ENCODE measurements around the gene SASH1.

Gene SASH1

DNA sequence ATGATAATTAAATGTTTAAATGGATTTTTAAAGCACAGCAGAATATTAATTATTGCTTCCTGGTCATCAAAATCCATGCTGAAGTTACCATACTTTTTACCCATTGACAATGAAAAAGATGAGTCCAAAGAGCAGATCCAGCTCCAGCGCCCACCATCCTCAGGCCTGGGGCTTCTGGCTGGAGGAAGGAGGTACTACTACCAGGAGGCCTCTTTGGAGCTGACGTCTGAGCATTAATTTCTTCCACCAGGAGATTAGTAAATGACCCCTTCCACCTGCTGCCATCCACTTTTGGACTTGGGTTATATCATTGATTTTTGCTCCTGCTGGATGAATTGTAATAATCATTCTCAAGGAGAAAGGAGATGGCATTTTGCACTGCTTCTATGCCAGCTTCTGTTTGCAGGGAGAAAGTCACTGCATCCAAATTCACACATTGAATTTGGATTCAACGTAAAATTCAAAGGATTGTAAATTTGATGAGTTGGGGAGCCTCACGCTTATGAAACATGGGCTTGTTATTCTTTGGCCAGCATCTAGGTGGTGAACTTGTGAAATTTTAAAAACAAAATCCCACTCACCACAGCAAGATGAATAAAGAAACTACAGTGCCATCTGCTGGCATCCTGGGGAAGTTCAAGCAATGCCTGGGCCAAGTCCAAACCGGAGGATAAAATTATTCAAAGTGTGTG, 121.8 kb downstream of the SASH1 start:
- peak; percentile 48 for DNase-seq

- DNase-seq, result no peak
These were observed 122.3 kb downstream of the SASH1 start for GRCh38 chr6:148465011-148465335.

- DNase-seq, result no peak
These were observed 123.0 kb downstream of the SASH1 start for GRCh38 chr6:148465670-148466069.

GRCh38 chr6:148466158-148466557, 123.5 kb downstream of the SASH1 start:
- DNase-seq, result no peak

DNA sequence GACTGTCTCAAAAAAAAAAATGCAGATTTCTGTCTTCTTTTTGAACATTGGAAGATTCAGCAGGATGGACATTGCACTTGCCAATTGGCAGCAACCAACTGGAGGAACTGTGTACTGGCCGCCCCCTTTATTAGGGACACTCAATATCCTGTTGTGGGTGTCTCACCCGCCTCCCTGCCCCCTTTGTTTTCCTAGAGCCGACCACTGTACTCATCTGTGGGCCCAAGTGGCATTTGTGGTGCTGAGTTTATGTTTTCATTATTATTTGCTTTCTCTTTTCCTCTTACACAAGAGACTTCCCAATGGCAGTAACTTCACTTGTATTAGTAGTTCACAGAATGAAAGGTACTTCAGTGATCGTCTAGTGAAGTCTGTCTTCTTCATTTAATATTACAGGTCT, 125.3 kb downstream of the SASH1 start:
- DNase-seq, result no peak

DNA sequence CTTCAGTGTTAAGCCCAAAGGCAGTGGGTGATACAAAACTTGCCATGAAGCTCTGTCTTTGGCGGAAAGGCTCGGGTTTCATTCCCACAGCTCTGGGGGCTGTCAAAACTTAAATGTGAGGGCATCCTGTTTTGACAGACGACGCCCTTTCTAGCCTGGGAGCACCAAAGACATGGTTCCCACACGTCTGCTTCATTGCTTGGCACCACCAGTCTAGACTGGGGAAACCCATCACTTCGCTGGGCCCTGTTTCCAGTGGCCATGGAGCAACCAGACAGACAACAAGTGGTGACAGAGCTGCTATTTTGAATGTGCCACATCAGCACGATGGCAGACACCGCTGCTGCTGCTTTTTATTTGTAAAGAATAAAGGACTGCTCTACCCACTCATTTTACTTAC, 127.5 kb downstream of the SASH1 start:
- no peak for DNase-seq

- DNase-seq, result no peak
These were observed 128.2 kb downstream of the SASH1 start for GRCh38 chr6:148470606-148471465.

GRCh38 chr6:148471624-148472159, 129.1 kb downstream of the SASH1 start:
- no peak for DNase-seq

DNA sequence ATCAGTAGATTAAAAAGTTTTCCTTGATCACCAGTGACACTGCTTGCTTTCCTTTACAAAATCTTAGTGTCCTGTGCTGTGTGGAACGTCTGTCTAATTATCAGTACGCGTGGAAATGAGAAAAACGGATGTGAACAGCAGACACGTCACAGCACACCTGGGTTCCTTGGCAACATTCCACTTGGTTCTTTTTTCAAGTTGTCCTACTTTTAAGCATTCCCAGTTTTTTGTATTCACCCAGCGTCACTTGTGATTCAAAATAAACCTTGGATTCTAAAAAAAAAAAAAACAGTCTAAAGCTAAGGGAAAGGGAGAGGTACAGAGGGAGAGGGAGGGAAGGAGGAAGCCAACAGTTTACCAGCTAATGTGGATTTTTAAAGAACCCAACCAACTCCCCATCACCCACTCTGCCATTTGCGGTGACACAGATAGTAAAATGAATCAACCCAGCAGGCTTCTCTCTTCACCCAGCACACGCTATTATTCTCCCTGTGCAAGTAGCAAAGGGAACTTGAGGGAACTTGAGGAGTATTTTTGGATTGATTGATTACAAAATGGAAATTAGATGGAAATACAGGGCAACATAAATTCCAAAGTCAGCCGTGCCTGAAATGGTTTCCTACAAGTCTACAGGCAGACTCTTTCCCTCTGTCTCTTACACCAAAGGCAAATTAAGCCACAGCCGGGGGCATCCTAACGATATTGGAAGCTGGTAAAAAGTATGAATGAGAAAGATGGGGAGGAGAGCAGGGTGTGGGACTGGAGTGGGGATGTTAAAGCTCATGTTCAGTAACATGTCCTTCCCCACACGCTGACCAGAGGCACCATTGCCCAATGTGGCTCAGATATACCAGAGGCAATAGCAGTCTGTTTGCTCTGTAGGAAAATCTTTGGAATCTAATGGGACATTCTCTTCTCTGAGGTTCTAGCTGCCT, 129.8 kb downstream of the SASH1 start:
- DNase-seq, result no peak

DNA sequence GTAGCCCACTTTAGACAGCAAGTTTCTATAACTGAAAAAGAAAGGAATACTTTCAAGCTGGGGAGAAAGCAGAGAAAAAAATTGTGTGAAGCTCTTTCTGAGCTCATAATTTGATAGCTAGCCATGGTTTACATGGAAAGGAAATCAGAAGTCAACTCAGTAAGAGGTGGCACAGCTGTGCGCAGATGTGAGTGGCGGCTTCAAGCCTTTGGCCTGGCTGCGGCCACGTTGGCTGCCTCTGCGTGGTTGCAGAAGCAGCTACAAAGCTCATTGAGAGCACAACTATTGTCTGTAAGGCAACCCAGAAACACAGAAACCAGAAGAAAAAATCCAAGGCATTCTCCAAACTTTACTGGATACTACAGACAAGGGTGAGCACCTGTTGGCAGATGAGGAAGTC, 136.9 kb downstream of the SASH1 start:
- no peak for DNase-seq

DNA sequence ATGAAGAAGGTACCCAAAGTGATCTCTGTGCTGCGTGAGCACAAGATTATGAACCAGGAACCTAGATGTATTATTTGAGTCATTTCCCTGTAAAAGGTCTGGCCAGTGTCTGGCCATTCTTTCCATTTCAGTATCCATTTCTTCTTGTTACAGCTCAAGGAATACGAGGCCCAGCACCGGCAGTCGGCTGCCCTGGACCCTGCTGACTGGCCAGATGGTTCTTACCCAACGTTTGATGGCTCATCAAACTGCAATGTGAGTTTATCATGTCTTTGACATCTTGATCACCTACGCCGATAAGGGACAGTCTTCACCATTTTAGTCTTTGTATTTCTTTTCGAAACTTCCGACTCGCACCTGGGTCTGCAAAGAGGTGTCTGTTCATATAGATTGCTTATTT, 144.8 kb downstream of the SASH1 start:
- DNase-seq, result no peak

- no peak for DNase-seq
These were observed 149.1 kb downstream of the SASH1 start for GRCh38 chr6:148491638-148492251.

DNA sequence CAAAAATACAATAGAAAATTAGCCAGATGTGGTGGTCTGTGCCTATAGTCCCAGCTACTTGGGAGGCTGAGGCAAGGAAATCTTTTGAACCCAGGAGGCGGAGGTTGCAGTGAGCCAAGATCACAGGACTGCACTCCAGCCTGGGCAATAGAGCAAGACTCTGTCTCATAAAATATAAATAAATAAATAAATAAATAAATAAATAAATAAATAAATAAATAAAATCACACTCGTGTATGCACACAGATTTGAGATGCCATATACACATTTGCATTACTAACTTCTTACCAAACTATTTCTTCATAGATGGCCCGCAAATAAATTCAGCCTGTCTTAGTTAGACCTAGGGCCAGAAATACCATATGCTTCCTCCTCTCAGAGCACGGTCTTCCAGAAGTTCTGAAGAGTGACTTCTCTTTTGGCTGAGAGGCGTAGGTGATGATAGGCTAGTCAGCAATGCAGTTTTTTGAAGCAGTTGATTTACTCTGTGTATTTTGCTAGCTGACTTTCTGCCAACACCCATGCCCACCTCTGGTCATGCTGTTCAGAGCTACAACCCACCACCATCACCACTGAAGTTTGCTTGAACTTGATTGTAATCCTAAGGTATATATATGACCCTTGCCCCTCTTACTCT, 150.1 kb downstream of the SASH1 start:
- no peak for DNase-seq

GRCh38 chr6:148493424-148493823, 150.8 kb downstream of the SASH1 start:
- no peak for DNase-seq

GRCh38 chr6:148494226-148494625, 151.6 kb downstream of the SASH1 start:
- no peak for DNase-seq

DNA sequence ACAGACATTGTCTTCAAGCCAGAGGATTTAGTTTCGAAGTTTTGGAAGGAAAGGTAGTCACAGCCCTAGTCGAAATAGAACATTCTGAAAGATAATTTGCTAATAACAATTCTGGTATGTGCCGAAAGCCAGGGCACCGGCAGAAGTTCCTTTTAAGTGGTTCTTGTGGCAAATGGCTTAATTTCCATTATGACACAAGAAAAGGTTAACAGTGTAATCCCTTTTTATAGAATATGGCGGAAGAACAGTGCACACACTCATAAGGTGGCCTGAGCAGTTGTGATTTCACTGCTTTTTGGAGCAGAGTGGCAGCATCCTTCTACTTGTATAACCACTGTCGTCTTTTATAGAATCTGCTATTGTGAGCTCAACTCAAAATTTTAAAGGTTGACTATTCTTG, 152.4 kb downstream of the SASH1 start:
- DNase-seq, result no peak

- no peak for DNase-seq
These were observed 154.6 kb downstream of the SASH1 start for GRCh38 chr6:148497257-148497656.

DNA sequence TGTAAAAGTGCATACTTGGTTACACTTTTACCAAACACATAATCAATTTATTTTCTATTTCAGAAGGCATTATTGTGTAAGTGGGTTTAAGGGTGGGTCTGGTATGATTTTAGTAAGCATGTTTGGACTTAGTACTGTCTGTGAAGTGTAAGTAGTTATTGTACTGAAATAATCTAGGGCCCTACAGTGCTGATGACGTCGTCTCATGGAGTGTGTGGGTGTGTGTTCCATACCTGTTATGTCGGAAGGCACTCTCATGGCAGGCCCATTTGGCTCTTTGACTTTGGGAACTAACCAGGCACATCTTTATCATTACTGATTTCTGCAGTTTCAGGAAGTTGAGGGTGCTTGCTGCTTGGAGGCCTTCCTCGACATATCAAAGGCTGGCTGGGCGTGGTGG, 155.1 kb downstream of the SASH1 start:
- no peak for DNase-seq

DNA sequence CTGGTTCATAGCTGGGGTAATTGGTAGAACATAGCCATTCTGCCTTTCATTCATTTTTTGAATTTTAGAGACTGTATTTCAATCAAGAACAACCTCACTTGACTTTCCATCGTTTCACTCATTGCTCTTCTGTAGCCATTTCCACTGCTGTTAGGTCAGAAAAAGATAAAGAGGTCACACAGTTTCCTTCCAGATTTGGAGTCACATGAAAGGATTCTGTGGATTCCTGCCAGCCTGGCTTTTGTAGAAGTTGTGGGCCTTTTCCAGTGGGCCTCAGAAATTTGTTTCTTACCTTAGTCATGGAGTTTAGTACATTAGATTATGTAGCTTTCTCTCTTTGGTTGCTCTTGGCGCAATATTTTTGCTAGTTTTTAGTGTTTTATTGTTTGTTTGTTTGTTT, 157.8 kb downstream of the SASH1 start:
- no peak for DNase-seq

- no peak for DNase-seq
These were observed 158.5 kb downstream of the SASH1 start for GRCh38 chr6:148501178-148501590.

DNA sequence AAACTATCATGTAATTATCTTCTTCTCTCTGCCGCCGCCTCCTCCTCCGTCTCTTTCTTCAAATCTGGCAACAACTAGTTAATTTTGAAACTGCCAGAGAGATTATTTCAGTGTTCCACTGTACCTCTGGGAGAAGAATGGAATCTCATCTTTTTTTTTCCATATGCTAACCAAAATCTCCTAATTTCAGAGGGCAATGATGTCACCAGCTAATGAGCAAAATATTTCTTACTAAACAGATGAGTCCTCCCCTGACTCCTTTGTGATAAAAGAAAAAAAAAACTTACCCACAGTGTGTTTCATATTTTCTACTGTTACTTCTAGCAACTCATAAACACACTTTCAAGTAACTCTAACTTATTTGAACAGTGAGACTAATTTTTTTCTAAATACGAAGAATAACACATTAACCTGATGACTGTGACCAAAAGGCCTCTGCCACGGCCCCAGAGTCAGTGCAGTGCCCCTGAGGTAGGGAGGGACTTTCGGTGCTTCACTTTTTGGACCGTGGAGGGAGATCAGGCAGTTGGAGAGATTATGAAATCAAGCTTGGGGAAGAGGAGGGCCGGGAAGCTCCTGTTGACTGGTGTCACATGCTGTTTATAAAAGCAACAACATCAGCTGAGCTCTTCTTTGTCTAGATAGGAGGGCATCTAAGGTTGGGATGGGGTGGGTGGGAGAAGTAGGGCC, 159.6 kb downstream of the SASH1 start:
- no peak for DNase-seq

- no peak for DNase-seq
These were observed 160.1 kb downstream of the SASH1 start for GRCh38 chr6:148502773-148503135.

Measured in KG1 (cell line).